NT2/D1 (cell line): Measurements from ENCODE around the gene LMCD1.

Source experiments
- SUZ12 ChIP-seq: IDR thresholded peaks from 2 replicates; pipeline ENCODE4 v1.6.1; 2011; ENCODE audit not compliant: insufficient read length, insufficient read depth; ENCODE audit errors: extremely low read depth
- ZNF274 ChIP-seq: IDR thresholded peaks from 2 replicates; pipeline ENCODE4 v1.6.1; 2011; ENCODE audit warnings: mild to moderate bottlenecking, low read depth, low read length

- no peak for TF ChIP-seq SUZ12
- no peak for TF ChIP-seq ZNF274
These were observed 54.3 kb downstream of the LMCD1 start for GRCh38 chr3:8555725-8556472.
